Coronary artery (tissue), 2 donors: Measurements from ENCODE around the gene SLC1A4.

ENCODE experiments used
- DNase-seq: peaks from one replicate; pipeline ENCODE4 v3.0.0-alpha.2; 2017; ENCODE audit warnings: low spot score
- H3K27ac ChIP-seq, 2 donors: fragments of 200-600 bp; sonication (generic); one replicate each; pipeline ENCODE4 v1.5.1; 2016 to 2019
- H3K4me3 ChIP-seq: fragments of 200-600 bp; sonication (generic); 2 replicates; pipeline ENCODE4 v1.5.1; 2016; ENCODE audit warnings: mild to moderate bottlenecking, moderate library complexity
- CTCF ChIP-seq: fragments of 200-600 bp; sonication (generic); IDR thresholded peaks from one replicate; pipeline ENCODE4 v1.5.1; 2019; ENCODE audit warnings: antibody characterized with exemption

The SLC1A4 gene

GRCh38 chr2:64987001-64987955 lies 1.9 kb upstream of the SLC1A4 start:
- no peak overlapping the region for H3K27ac ChIP-seq
- peak overlapping the region; percentile 91 for H3K4me3 ChIP-seq
- no peak for TF ChIP-seq CTCF
- DNase-seq: no peak

GRCh38 chr2:64987956-64988419 lies 1.2 kb upstream of the SLC1A4 start:
- Histone ChIP-seq H3K4me3 (peak overlapping the region; percentile 91), H3K27ac (peak overlapping the region; percentile 91 to 96)
- no peak for TF ChIP-seq CTCF
- DNase-seq: no peak

- no peak for TF ChIP-seq CTCF
- Histone ChIP-seq H3K4me3 (peak overlapping the region; percentile 91), H3K27ac (peak overlapping the region; percentile 91 to 96)
- peak; percentile 86 for DNase-seq
Observed at GRCh38 chr2:64988420-64989125, 626 bp upstream of the SLC1A4 start.

- H3K4me3 ChIP-seq: peak overlapping the region; percentile 91
- peak overlapping the region; percentile 91 to 96 for H3K27ac ChIP-seq
- peak; percentile 75 for DNase-seq
- no peak for TF ChIP-seq CTCF
Observed at GRCh38 chr2:64989982-64990614, 899 bp downstream of the SLC1A4 start.

GRCh38 chr2:64990876-64991275 lies 1.7 kb downstream of the SLC1A4 start:
- no peak for TF ChIP-seq CTCF
- Histone ChIP-seq H3K4me3 (peak overlapping the region; percentile 91), H3K27ac (peak overlapping the region; percentile 21 to 96)
- no peak for DNase-seq

- Histone ChIP-seq H3K4me3 (no peak overlapping the region), H3K27ac (no peak overlapping the region)
- TF ChIP-seq CTCF: no peak
- DNase-seq: no peak
Observed at GRCh38 chr2:64992218-64992617, 3.0 kb downstream of the SLC1A4 start.
